ENCODE results near the gene C9orf153.

C9orf153 gene

DNA sequence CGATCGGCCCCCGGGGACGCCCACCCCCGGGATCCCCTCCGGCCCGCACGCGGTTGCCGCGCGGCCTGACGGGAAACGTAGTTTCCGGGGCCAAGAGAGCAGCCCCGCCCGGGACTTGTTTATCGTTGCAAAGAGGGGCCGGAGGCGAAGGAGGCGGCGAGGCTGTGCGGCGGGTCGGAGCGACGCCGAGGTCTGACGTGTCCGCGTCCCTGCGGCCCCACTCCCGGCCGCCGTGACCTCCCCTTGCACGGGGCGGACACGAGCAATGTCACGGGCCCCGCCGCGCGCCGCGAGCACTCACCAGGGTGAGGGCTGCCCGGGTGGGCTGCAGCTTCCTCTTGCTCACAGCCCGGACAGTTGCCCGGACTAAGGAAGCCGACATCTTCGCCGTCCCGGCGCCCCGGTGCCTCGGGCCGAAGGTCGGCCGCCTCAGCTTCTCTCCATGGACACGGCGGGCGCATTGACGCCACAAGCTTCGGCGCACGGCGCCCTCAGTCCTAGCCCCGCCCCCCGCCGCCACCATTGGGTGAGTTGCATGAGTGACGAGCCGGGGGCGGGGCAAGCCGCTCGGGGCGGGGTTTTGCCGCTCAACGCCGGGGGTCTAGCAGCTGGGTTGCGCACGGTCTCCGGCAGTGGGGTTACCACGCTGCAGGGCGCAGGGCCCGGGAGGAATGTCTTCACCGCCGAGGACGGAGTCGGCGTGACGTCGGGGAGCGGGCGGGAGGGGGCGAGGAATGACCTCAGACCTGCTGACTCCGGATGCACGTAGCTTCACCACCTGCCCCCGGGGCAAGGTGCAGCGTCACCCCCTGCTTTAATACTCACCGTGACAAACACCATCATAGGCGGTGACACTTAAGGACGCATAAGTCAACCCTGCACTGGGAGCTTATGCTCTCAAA, 22.9 kb upstream of the C9orf153 start, which contains the start of gene ISCA1:
Gene ISCA1 (minus strand): TSS at position 462 of the 902 bp plus-strand sequence. CDS start 80 bp downstream, at position 382.
- Histone ChIP-seq H3K9me2 (ENCODE audit: low read depth, low read length) (no peaks in the 10 kb centered on the region), H3K79me2 (ENCODE audit: insufficient read depth, low read length) (peaks cover 43% of the 10 kb centered on the region), H3F3A (ENCODE audit: insufficient read depth, low read length) (no peaks in the 10 kb centered on the region), H3K9ac (ENCODE audit: low read length) (peak within 1 kb of the TSS; percentile 76), H4K20me1 (ENCODE audit: insufficient read depth, low read length) (no peaks in the 10 kb centered on the region), H3K4me1 (ENCODE audit: insufficient read depth, low read length, severe bottlenecking) (peaks cover 55% of the 10 kb centered on the region), H3K4me2 (ENCODE audit: low read length) (peak within 1 kb of the TSS; percentile 88), H3K4me3 (ENCODE audit: low read depth, low read length, poor library complexity, severe bottlenecking) (peak within 1 kb of the TSS; percentile 79), H3K9me3 (ENCODE audit: low read length) (no peaks in the 10 kb centered on the region), H2AFZ (ENCODE audit: low read length) (no peak within 1 kb of the TSS), H3K36me3 (ENCODE audit: insufficient read depth, low read length) (peaks cover 20% of the 10 kb centered on the region; the same call in 1 of the 2 replicates), H3K27ac (ENCODE audit: low read depth, low read length, poor library complexity, severe bottlenecking) (peak within 1 kb of the TSS; percentile 67), H3K27me3 (ENCODE audit: insufficient read depth, low read length) (no peaks in the 10 kb centered on the region)
- TF ChIP-seq EZH2 (IDR thresholded peaks at IDR 0.05; ENCODE audit: borderline replicate concordance, low read length) (no peak), CTCF (IDR thresholded peaks at IDR 0.05; ENCODE audit: low read length) (no peak)

DNA sequence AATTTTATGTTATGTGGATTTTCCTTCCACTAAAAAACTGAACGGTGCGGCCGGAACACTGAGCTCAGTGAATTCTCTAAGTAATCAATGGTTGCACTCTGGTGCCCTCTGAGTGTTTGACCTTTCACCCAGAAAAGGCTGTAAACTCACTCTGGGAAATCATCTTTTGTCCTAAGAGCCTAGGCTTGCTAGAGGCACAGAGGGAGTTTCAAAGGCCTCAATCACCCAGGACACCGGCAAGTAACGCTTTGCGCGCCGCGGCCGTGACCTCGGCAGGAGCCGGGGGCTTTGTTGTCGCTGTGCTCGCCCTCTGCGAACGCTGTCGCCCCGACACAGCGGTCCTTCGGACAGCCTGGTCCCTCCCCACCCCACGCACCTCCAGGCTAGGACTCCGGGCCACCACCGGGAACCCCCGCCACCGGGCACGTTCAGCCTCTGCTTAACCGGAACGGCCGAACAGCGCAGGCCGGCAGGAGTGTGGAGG, 22.2 kb upstream of the C9orf153 start:
- peak overlapping the region; percentile 88 for H3K4me2 ChIP-seq (ENCODE audit: low read length)
- H3F3A ChIP-seq (ENCODE audit: insufficient read depth, low read length): no peaks in the 10 kb centered on the region
- TF ChIP-seq CTCF (IDR thresholded peaks at IDR 0.05; ENCODE audit: low read length) (no peak), EZH2 (IDR thresholded peaks at IDR 0.05; ENCODE audit: borderline replicate concordance, low read length) (no peak)
- peak overlapping the region; percentile 76 for H3K9ac ChIP-seq (ENCODE audit: low read length)
- H3K9me2 ChIP-seq (ENCODE audit: low read depth, low read length): no peaks in the 10 kb centered on the region
- H2AFZ ChIP-seq (ENCODE audit: low read length): no peak overlapping the region
- H4K20me1 ChIP-seq (ENCODE audit: insufficient read depth, low read length): no peaks in the 10 kb centered on the region
- H3K79me2 ChIP-seq (ENCODE audit: insufficient read depth, low read length): peaks cover 48% of the 10 kb centered on the region
- peaks cover 52% of the 10 kb centered on the region for H3K4me1 ChIP-seq (ENCODE audit: insufficient read depth, low read length, severe bottlenecking)
- peaks cover 25% of the 10 kb centered on the region; the same call in 1 of the 2 replicates for H3K36me3 ChIP-seq (ENCODE audit: insufficient read depth, low read length)
- no peaks in the 10 kb centered on the region for H3K9me3 ChIP-seq (ENCODE audit: low read length)
- H3K4me3 ChIP-seq (ENCODE audit: low read depth, low read length, poor library complexity, severe bottlenecking): peak overlapping the region; percentile 79
- H3K27ac ChIP-seq (ENCODE audit: low read depth, low read length, poor library complexity, severe bottlenecking): peak overlapping the region; percentile 56
- H3K27me3 ChIP-seq (ENCODE audit: insufficient read depth, low read length): no peaks in the 10 kb centered on the region

- H3K36me3 ChIP-seq (ENCODE audit: insufficient read depth, low read length): peaks cover 25% of the 10 kb centered on the region; the same call in 1 of the 2 replicates
- no peaks in the 10 kb centered on the region for H3K9me3 ChIP-seq (ENCODE audit: low read length)
- H3K4me3 ChIP-seq (ENCODE audit: low read depth, low read length, poor library complexity, severe bottlenecking): peak overlapping the region; percentile 79
- no peak overlapping the region for H3K27ac ChIP-seq (ENCODE audit: low read depth, low read length, poor library complexity, severe bottlenecking)
- no peak overlapping the region for H2AFZ ChIP-seq (ENCODE audit: low read length)
- H3K4me2 ChIP-seq (ENCODE audit: low read length): peak overlapping the region; percentile 88
- no peaks in the 10 kb centered on the region for H3K27me3 ChIP-seq (ENCODE audit: insufficient read depth, low read length)
- peaks cover 55% of the 10 kb centered on the region for H3K79me2 ChIP-seq (ENCODE audit: insufficient read depth, low read length)
- H3K9me2 ChIP-seq (ENCODE audit: low read depth, low read length): no peaks in the 10 kb centered on the region
- H3K4me1 ChIP-seq (ENCODE audit: insufficient read depth, low read length, severe bottlenecking): peaks cover 47% of the 10 kb centered on the region
- H3K9ac ChIP-seq (ENCODE audit: low read length): peak overlapping the region; percentile 76; the same call in 1 of the 2 replicates
- TF ChIP-seq EZH2 (IDR thresholded peaks at IDR 0.05; ENCODE audit: borderline replicate concordance, low read length) (no peak), CTCF (IDR thresholded peaks at IDR 0.05; ENCODE audit: low read length) (no peak)
- H3F3A ChIP-seq (ENCODE audit: insufficient read depth, low read length): no peaks in the 10 kb centered on the region
- H4K20me1 ChIP-seq (ENCODE audit: insufficient read depth, low read length): no peaks in the 10 kb centered on the region
These were observed 21.1 kb upstream of the C9orf153 start for GRCh38 chr9:86280580-86280979.
